ENCODE results near the gene KCNIP4.

DNA sequence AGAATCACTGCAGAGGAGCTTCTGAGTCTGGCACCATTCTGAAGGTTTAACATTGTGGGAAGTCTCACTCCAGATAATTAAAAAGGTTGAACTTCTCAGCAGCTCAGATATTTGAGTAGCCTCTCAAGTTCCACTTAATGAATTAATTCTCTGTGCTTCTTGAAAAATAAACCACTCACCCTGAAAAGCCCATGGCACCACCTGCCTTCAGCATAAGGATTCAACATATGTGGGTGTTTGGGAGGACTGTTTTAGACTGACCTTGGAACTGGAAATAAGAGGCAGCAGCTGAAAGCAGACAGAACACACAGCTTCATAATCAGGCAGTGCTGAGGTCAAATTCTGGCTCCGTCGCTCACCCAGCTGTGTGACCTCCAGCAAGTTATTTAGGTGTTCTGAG lies 100.6 kb downstream of the KCNIP4 start:
- no peak for TF ChIP-seq TCF3 (IDR thresholded peaks at IDR 0.05; ENCODE audit: borderline replicate concordance, insufficient read depth, low read depth, low read length)
- TF ChIP-seq NFIC (IDR thresholded peaks at IDR 0.05; ENCODE audit: low read depth, low read length), result no peak
- TF ChIP-seq STAT1 (conservative IDR thresholded peaks at IDR 0.05), result no peak
- no peak for TF ChIP-seq RFX5 (IDR thresholded peaks at IDR 0.05; ENCODE audit: low read depth, low read length)
- no peak for TF ChIP-seq POLR2AphosphoS5 (IDR thresholded peaks at IDR 0.05; ENCODE audit: low read length)

All from GM12878 (cell line).